ENCODE results near the gene SPATA1. TPM values are rescaled to one million over a fixed set of nuclear protein-coding genes. Genes with fewer than 3 reads are reported as not detected.

SPATA1 gene
- total and polyA plus RNA-seq, 2 of the 4 experiments (the other 2 are of a cell fraction): under 0.01 to 0.56 TPM

GRCh38 chr1:84502927-84503326 is 3.3 kb upstream of the SPATA1 start:
- peaks cover 49% of the 10 kb centered on the region for H4K20me1 ChIP-seq (ENCODE audit: insufficient read depth, low read length)

More at GRCh38 chr1:84502927-84503326, 3.3 kb upstream of the SPATA1 start:
- DNase-seq: no peak
- BruUV-seq (replicated peaks): no TSS peak
- Histone ChIP-seq H3K18ac (ENCODE audit: low read depth, low read length) (no peak overlapping the region), H3K9ac (ENCODE audit: low read depth, low read length) (no peak overlapping the region), H4K5ac (ENCODE audit: low read depth, low read length) (no peak overlapping the region), H2BK20ac (ENCODE audit: low read depth, low read length) (no peak overlapping the region), H3K79me1 (ENCODE audit: low read depth in 1 of 2, low read length in 2 of 2) (peaks cover 12 to 31% of the 10 kb centered on the region in 2 experiments; a peak in 3 of 4 replicates), H4K8ac (ENCODE audit: low read depth in 2 of 2, low read length in 2 of 2) (no peak overlapping the region), H3K4me1 (ENCODE audit: control insufficient read depth, insufficient read depth, low read length) (peaks cover 6% of the 10 kb centered on the region; the same call in 1 of the 2 replicates), H3K27ac (ENCODE audit: insufficient read depth, low read length) (no peak overlapping the region), H2BK15ac (ENCODE audit: low read depth, low read length) (no peak overlapping the region), H3K23ac (ENCODE audit: low read depth, low read length) (no peak overlapping the region), H2BK5ac (ENCODE audit: low read depth, low read length, poor library complexity, severe bottlenecking) (no peak overlapping the region), H3K4ac (ENCODE audit: low read depth, low read length) (no peak overlapping the region), H3K36me3 (ENCODE audit: control insufficient read depth, insufficient read depth, low read length) (peaks cover 8% of the 10 kb centered on the region), H3K14ac (replicated peaks; ENCODE audit: low read depth, low read length) (no peak overlapping the region), H4K91ac (ENCODE audit: insufficient read depth, low read depth, low read length) (no peak overlapping the region), H2BK120ac (ENCODE audit: low read depth, low read length) (no peak overlapping the region), H3K9me1 (ENCODE audit: insufficient read depth, low read length) (no peaks in the 10 kb centered on the region; the same call in 1 of the 2 replicates), H3K9me3 (ENCODE audit: control insufficient read depth, insufficient read depth, low read length) (no peaks in the 10 kb centered on the region), H2AK9ac (replicated peaks; ENCODE audit: low read depth, low read length, poor library complexity) (no peak overlapping the region), H2AK5ac (ENCODE audit: low read depth, low read length) (no peak overlapping the region), H3K4me3 (ENCODE audit: insufficient read depth, low read depth, low read length) (no peak overlapping the region), H2AFZ (replicated peaks; ENCODE audit: low read length, poor library complexity) (no peak overlapping the region), H3K4me2 (ENCODE audit: low read depth, low read length) (no peak overlapping the region; the same call in 1 of the 2 replicates), H3K27me3 (ENCODE audit: control insufficient read depth, insufficient read depth, low read length) (no peaks in the 10 kb centered on the region), H3K56ac (ENCODE audit: extremely low read depth, insufficient read depth, low read length) (no peak overlapping the region)
- ChIA-PET POLR2A (ENCODE audit: unreplicated experiment) (interaction anchor here (0.5 kb wide), 1 partner anchor 933 kb away, joined by 3 read pairs; no protein-coding TSS in a partner anchor), CTCF (interaction anchor here (1.3 kb wide), 1 partner anchor 102 kb away, joined by 3 read pairs; no protein-coding TSS in a partner anchor)
- ATAC-seq (ENCODE audit: low read depth): no peak
- in situ Hi-C loops (cut with MboI; ENCODE audit: low sequenced_read_pairs) (no loop called here), dilution Hi-C loops (cut with HindIII; ENCODE audit: low sequenced_read_pairs, unreplicated experiment) (no loop called here), intact Hi-C loops (cut with micrococcal nuclease) (no loop called here)
- no peak for TF ChIP-seq RFX5 (IDR thresholded peaks at IDR 0.05; ENCODE audit: low read depth, low read length)
- TF ChIP-seq USF2 (IDR thresholded peaks at IDR 0.05; ENCODE audit: low read depth, low read length): no peak
- no peak for TF ChIP-seq SMC3 (IDR thresholded peaks at IDR 0.05; ENCODE audit: low read depth, low read length)
- TF ChIP-seq RAD21 (IDR thresholded peaks at IDR 0.05; ENCODE audit: low read length): no peak
- TF ChIP-seq NFE2L2 (IDR thresholded peaks at IDR 0.05; ENCODE audit: low read depth, low read length): no peak
- TF ChIP-seq CTCF (conservative IDR thresholded peaks at IDR 0.05; ENCODE audit: low read depth, low read length): no peak
- no peak for TF ChIP-seq MAZ (IDR thresholded peaks at IDR 0.05; ENCODE audit: borderline replicate concordance, low read depth, low read length)
- TF ChIP-seq RCOR1 (IDR thresholded peaks at IDR 0.05; ENCODE audit: insufficient replicate concordance, low read length): no peak
- TF ChIP-seq MXI1 (IDR thresholded peaks at IDR 0.05; ENCODE audit: borderline replicate concordance, low read depth, low read length): no peak
- no peak for TF ChIP-seq FOS (IDR thresholded peaks at IDR 0.05; ENCODE audit: low read depth, low read length)
- TF ChIP-seq BHLHE40 (IDR thresholded peaks at IDR 0.05; ENCODE audit: low read depth, low read length): no peak
- TF ChIP-seq CEBPB (IDR thresholded peaks at IDR 0.05; ENCODE audit: low read depth, low read length): no peak
- no peak for TF ChIP-seq POLR2A (IDR thresholded peaks at IDR 0.05; ENCODE audit: low read depth, low read length)
- TF ChIP-seq CHD1 (IDR thresholded peaks at IDR 0.05; ENCODE audit: low read depth, low read length): no peak
- no peak for TF ChIP-seq MAFK (IDR thresholded peaks at IDR 0.05; ENCODE audit: low read depth, low read length)
- no peak for TF ChIP-seq ELK1 (IDR thresholded peaks at IDR 0.05; ENCODE audit: borderline replicate concordance, low read depth, low read length)
- WGBS, 2 experiments (ENCODE audit: extremely low coverage in 2 of 2, insufficient read length in 1 of 2): 80% methylated on average over 1 of the region's 5 CpGs; no CpG with 5 or more reads in 1 of the 2 experiments
